ENCODE results near the gene RBM5. TPM values are rescaled to one million over a fixed set of nuclear protein-coding genes. Genes with fewer than 3 reads are reported as not detected.
A peak's percentile ranks its signal among the peaks of the same experiment; 100 is the strongest.

RBM5 gene
- total and polyA plus RNA-seq, 2 experiments from 2014 or later: 44.9 to 111 TPM

DNA sequence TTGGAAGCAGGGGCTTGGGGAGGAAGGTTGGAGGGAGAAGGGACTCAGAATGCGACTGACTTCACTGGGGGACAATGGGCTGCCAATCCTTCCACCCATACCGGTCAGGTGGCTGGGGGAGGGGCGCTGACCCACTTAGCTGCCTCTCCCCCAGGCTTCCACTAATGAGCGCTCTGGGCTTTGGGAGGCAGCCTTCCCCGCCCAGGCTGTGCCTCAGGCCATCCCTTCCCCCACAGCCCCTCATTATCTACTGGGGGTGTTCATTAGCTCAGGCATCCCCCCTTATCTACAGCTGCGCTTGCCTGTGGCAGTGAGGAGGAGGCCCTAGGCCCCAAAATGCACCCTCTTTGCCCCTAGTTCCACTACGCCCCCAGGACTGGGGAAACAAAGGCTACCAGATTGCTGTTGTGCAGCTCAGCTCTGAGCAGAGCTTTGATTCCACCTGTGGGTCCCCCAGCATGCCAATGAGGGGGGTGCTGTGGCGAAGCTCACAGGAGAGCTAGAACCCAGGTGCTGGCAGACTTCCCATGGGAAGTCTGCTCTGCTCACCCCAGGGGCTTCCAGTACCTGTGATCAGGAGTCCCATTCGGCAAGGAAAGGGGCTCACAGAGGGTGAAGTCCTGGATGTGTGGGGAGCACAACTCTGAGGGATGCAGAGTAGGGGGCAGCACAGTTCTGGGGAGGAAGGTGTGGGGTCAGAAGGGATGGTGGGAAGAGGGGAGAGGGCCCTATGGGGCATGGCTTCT is 37.0 kb downstream of the RBM5 start:
- no peaks in the 10 kb centered on the region; the same call in 2 of the 3 replicates for H3K36me3 Mint-ChIP-seq (ENCODE audit: low read depth)
- H2AFZ ChIP-seq: peak overlapping the region; percentile 83; the same call in 1 of the 2 replicates

More for the DNA sequence above, 37.0 kb downstream of the RBM5 start:
- ATAC-seq (peak; percentile 16), DNase-seq (ENCODE audit: low spot score) (peak; percentile 42)
- no peak overlapping the region for H3K4me3 ChIP-seq
- Mint-ChIP-seq H3K4me3 (peak overlapping the region; percentile 27; the same call in 1 of the 3 replicates), H3K27ac (peak overlapping the region; percentile 76; the same call in 1 of the 2 replicates), H3K9me3 (no peaks in the 10 kb centered on the region), H3K4me1 (peaks cover 36% of the 10 kb centered on the region), H3K27me3 (ENCODE audit: insufficient read depth, low read depth, poor library complexity) (peaks cover 22% of the 10 kb centered on the region)
- H3K4me2 ChIP-seq: peak overlapping the region; percentile 73
- no peaks in the 10 kb centered on the region; the same call in 1 of the 2 replicates for H3K9me2 ChIP-seq (ENCODE audit: insufficient read depth)
- H3K4me1 ChIP-seq (ENCODE audit: insufficient read depth): peaks cover 22% of the 10 kb centered on the region
- TF ChIP-seq ZNF462 (CRISPR knock-in tag; IDR thresholded peaks at IDR 0.05) (no peak), ZNF331 (CRISPR knock-in tag; IDR thresholded peaks at IDR 0.05; ENCODE audit: low read depth) (no peak), ZNF114 (CRISPR knock-in tag; IDR thresholded peaks at IDR 0.05) (no peak), JUNB (IDR thresholded peaks at IDR 0.05; ENCODE audit: unreplicated experiment) (no peak), EZH2phosphoT487 (IDR thresholded peaks at IDR 0.05; ENCODE audit: unreplicated experiment) (no peak)
- TF ChIP-seq, protein P1, sequence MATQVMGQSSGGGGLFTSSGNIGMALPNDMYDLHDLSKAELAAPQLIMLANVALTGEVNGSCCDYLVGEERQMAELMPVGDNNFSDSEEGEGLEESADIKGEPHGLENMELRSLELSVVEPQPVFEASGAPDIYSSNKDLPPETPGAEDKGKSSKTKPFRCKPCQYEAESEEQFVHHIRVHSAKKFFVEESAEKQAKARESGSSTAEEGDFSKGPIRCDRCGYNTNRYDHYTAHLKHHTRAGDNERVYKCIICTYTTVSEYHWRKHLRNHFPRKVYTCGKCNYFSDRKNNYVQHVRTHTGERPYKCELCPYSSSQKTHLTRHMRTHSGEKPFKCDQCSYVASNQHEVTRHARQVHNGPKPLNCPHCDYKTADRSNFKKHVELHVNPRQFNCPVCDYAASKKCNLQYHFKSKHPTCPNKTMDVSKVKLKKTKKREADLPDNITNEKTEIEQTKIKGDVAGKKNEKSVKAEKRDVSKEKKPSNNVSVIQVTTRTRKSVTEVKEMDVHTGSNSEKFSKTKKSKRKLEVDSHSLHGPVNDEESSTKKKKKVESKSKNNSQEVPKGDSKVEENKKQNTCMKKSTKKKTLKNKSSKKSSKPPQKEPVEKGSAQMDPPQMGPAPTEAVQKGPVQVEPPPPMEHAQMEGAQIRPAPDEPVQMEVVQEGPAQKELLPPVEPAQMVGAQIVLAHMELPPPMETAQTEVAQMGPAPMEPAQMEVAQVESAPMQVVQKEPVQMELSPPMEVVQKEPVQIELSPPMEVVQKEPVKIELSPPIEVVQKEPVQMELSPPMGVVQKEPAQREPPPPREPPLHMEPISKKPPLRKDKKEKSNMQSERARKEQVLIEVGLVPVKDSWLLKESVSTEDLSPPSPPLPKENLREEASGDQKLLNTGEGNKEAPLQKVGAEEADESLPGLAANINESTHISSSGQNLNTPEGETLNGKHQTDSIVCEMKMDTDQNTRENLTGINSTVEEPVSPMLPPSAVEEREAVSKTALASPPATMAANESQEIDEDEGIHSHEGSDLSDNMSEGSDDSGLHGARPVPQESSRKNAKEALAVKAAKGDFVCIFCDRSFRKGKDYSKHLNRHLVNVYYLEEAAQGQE (IDR thresholded peaks at IDR 0.05; ENCODE audit: unreplicated experiment): no peak
- H4K20me1 ChIP-seq (replicated peaks; ENCODE audit: insufficient read depth): no peaks in the 10 kb centered on the region
- H3K36me3 ChIP-seq (ENCODE audit: insufficient read depth): no peaks in the 10 kb centered on the region
- H3K27me3 ChIP-seq (ENCODE audit: insufficient read depth): no peaks in the 10 kb centered on the region
- no peaks in the 10 kb centered on the region for H3K79me2 ChIP-seq (replicated peaks; ENCODE audit: insufficient read depth)
- no peak overlapping the region for H3K27ac ChIP-seq (ENCODE audit: low read depth)
- H3F3A ChIP-seq (replicated peaks; ENCODE audit: low read depth): 0 out of 2 replicates have a peak, but pooled peaks cover 2% of the 10 kb centered on the region
